ENCODE measurements around the gene OAS1. TPM values are rescaled to one million over a fixed set of nuclear protein-coding genes. Genes with fewer than 3 reads are reported as not detected.

OAS1 gene
- total RNA-seq, 1 donor = 0.86 TPM

DNA sequence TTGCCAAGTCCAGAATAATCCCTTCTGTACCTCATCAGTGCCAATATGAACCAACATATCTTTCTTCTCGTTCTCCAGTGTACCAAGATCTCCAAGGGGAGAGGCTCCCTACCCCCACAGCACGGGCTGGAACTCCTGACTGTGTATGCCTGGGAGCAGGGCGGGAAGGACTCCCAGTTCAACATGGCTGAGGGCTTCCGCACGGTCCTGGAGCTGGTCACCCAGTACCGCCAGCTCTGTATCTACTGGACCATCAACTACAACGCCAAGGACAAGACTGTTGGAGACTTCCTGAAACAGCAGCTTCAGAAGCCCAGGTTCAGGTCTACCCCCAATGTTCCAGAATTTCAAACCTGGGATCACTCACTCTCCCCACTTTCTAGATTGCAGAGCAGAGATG is 61.1 kb downstream of the OAS1 start:
- no peak overlapping the region for H3K4me3 ChIP-seq (ENCODE audit: low read depth, low read length)
- no peak for DNase-seq (ENCODE audit: low read depth)
- TF ChIP-seq, protein P1, sequence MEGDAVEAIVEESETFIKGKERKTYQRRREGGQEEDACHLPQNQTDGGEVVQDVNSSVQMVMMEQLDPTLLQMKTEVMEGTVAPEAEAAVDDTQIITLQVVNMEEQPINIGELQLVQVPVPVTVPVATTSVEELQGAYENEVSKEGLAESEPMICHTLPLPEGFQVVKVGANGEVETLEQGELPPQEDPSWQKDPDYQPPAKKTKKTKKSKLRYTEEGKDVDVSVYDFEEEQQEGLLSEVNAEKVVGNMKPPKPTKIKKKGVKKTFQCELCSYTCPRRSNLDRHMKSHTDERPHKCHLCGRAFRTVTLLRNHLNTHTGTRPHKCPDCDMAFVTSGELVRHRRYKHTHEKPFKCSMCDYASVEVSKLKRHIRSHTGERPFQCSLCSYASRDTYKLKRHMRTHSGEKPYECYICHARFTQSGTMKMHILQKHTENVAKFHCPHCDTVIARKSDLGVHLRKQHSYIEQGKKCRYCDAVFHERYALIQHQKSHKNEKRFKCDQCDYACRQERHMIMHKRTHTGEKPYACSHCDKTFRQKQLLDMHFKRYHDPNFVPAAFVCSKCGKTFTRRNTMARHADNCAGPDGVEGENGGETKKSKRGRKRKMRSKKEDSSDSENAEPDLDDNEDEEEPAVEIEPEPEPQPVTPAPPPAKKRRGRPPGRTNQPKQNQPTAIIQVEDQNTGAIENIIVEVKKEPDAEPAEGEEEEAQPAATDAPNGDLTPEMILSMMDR (IDR thresholded peaks at IDR 0.05; ENCODE audit: insufficient read depth, low read depth, low read length) = no peak

Other genes starting within 250 kb of the OAS1 start
- gene RPH3A, start 115.2 kb upstream of the OAS1 start, total RNA-seq = not detected in 2 replicates
- gene OAS3, start 31.5 kb downstream of the OAS1 start, total RNA-seq = 10.3 and 12.5 TPM in 2 replicates
- gene OAS2, start 71.6 kb downstream of the OAS1 start, total RNA-seq = 2.3 and 5.6 TPM in 2 replicates
- not detected in 2 replicates for gene DTX1, start 149.8 kb downstream of the OAS1 start, total RNA-seq
- gene RASAL1, start 228.8 kb downstream of the OAS1 start, total RNA-seq = not detected in 2 replicates
- not detected in 2 replicates for gene CFAP73, start 242.8 kb downstream of the OAS1 start, total RNA-seq